NT2/D1 (cell line): Measurements from ENCODE around the gene DAPL1.

Experiments
- SUZ12 ChIP-seq: IDR thresholded peaks from 2 replicates; pipeline ENCODE4 v1.6.1; 2011; ENCODE audit not compliant: insufficient read length, insufficient read depth; ENCODE audit errors: extremely low read depth
- YY1 ChIP-seq: IDR thresholded peaks from 2 replicates; pipeline ENCODE4 v1.6.1; 2011; ENCODE audit not compliant: insufficient read length, insufficient read depth
- ZNF274 ChIP-seq: IDR thresholded peaks from 2 replicates; pipeline ENCODE4 v1.6.1; 2011; ENCODE audit warnings: mild to moderate bottlenecking, low read depth, low read length

GRCh38 chr2:158748926-158749590 is 46.1 kb upstream of the DAPL1 start:
- TF ChIP-seq SUZ12 (no peak), YY1 (no peak), ZNF274 (no peak)
